ENCODE data around the gene LBX1.
A peak's percentile ranks its signal among the peaks of the same experiment; 100 is the strongest.

Gene LBX1

DNA sequence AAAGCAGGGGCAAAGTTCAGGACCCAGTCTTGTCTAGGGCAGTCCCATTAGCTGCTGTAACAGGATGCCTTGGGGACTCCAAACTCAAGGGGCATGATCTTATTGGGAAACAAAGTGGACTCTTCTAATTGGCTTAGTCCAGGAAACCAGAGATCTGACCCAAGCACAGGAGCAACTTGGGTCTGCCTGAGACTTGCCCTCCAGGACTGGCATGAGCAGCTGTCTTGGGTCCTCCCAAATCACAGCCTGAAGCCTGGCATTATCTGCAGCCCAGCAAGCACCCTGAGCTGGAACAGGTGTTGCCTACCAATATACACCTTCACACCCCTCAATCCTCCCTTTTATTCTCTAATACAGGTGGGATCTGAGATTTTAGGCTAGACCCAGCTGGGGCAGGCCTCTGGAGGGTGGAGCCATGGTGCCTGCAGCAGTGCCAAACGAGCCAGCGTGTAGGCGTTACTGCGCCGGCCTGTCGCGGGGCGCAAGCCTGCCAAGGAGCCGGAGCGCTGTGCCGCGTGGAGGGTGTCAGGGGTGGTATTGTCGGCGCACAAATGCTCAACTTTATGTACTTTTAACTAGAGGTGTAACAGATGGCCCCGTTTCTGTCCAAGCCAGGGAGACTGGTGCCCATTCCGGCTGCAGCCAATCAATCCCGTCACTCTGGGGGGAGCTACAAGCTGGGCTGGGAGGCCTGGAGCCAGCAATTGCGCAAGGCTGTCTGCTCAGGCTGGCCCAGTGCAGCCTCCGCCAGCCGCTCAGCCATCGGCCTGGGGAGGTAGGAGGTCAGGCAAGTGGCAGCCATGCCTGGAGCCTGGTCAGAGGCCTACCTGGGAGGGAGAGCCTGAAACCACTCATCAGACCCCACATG, 12.8 kb upstream of the LBX1 start:
- Histone ChIP-seq H3K9ac (ENCODE audit: low read length) (no peak overlapping the region), H3K36me3 (ENCODE audit: control insufficient read depth, insufficient read depth, low read length, severe bottlenecking) (no peaks in the 10 kb centered on the region), H3K27me3 (replicated peaks; ENCODE audit: control insufficient read depth, insufficient read depth, low read length) (peaks cover 52% of the 10 kb centered on the region), H3K4me1 (ENCODE audit: control insufficient read depth, insufficient read depth, low read length) (peaks cover 28% of the 10 kb centered on the region), H3K4me3 (ENCODE audit: low read length) (no peak overlapping the region), H3K9me3 (ENCODE audit: control insufficient read depth, low read length) (peaks cover 8% of the 10 kb centered on the region)
- no peak for DNase-seq (ENCODE audit: low read depth)

DNA sequence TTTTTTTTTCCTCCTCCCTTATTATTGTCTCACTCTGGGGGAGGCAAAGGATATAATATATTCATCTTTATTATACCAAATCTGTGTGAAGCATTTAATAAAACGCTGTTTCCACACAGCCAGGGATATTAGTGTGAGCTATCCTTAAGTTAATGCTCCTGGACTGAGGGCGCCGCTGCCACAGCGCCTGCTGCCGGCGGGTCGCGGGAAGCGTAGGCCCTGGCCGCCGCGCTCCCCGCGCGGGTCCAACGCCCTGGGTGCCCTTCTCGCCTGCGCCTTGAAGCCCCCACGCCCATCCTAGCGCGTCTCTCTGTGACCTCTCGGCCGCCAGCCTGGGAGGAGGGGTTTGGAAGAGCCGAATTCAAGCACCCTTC, 9.5 kb upstream of the LBX1 start:
- H3K4me3 ChIP-seq (ENCODE audit: low read length) = no peak overlapping the region
- no peak overlapping the region for H3K9ac ChIP-seq (ENCODE audit: low read length)
- H3K27me3 ChIP-seq (replicated peaks; ENCODE audit: control insufficient read depth, insufficient read depth, low read length) = peaks cover 73% of the 10 kb centered on the region
- H3K4me1 ChIP-seq (ENCODE audit: control insufficient read depth, insufficient read depth, low read length) = peaks cover 22% of the 10 kb centered on the region
- DNase-seq (ENCODE audit: low read depth) = peak; percentile 41
- H3K36me3 ChIP-seq (ENCODE audit: control insufficient read depth, insufficient read depth, low read length, severe bottlenecking) = no peaks in the 10 kb centered on the region
- H3K9me3 ChIP-seq (ENCODE audit: control insufficient read depth, low read length) = peaks cover 13% of the 10 kb centered on the region

- Histone ChIP-seq H3K36me3 (ENCODE audit: control insufficient read depth, insufficient read depth, low read length, severe bottlenecking) (no peaks in the 10 kb centered on the region), H3K9ac (ENCODE audit: low read length) (no peak overlapping the region), H3K9me3 (ENCODE audit: control insufficient read depth, low read length) (peaks cover 13% of the 10 kb centered on the region), H3K4me3 (ENCODE audit: low read length) (no peak overlapping the region), H3K27me3 (replicated peaks; ENCODE audit: control insufficient read depth, insufficient read depth, low read length) (peaks cover 79% of the 10 kb centered on the region), H3K4me1 (ENCODE audit: control insufficient read depth, insufficient read depth, low read length) (peaks cover 18% of the 10 kb centered on the region)
- no peak for DNase-seq (ENCODE audit: low read depth)
Observed at GRCh38 chr10:101237982-101238731, 8.9 kb upstream of the LBX1 start.

GRCh38 chr10:101237081-101237981, 8.1 kb upstream of the LBX1 start:
- Histone ChIP-seq H3K4me3 (ENCODE audit: low read length) (no peak overlapping the region), H3K36me3 (ENCODE audit: control insufficient read depth, insufficient read depth, low read length, severe bottlenecking) (no peaks in the 10 kb centered on the region), H3K27me3 (replicated peaks; ENCODE audit: control insufficient read depth, insufficient read depth, low read length) (peaks cover 87% of the 10 kb centered on the region), H3K4me1 (ENCODE audit: control insufficient read depth, insufficient read depth, low read length) (peaks cover 11% of the 10 kb centered on the region), H3K9me3 (ENCODE audit: control insufficient read depth, low read length) (peaks cover 13% of the 10 kb centered on the region), H3K9ac (ENCODE audit: low read length) (no peak overlapping the region)
- DNase-seq (ENCODE audit: low read depth) = peak; percentile 13

DNA sequence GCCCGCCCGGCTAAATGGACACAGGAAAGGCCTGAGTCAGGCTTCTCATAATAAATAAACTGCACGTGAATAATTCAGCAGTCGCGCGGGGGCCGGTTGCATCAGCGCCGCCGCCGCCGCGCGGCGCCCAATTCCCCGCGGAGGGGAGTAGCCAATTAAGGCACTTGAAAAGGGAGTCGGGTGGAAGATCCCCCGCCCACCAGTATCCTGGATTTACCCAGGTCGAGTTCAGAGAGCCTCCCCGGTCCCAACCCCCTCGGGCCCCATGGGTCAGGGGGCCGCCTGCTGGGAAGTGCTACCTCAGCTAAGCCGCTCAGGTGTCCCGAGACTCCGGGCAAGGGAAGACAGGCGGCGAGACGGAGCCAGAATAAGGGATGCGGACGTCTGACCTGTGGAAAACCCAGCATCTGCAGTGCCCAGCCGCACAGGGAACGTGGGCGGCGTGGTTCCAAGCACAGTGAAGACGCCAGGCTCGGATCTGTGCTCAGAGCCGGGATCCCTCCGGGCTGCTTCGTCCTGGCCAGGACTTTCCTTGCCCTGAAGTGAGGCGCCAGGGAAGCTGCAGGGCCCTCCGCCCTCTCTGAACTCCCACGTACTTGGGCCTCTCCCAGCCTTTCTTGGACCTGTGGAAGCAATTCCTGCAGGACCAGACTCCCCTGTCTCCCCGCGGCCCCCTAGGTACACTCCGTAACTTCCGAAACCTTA, 7.3 kb upstream of the LBX1 start:
- peak; percentile 18 for DNase-seq (ENCODE audit: low read depth)
- Histone ChIP-seq H3K36me3 (ENCODE audit: control insufficient read depth, insufficient read depth, low read length, severe bottlenecking) (no peaks in the 10 kb centered on the region), H3K9ac (ENCODE audit: low read length) (no peak overlapping the region), H3K27me3 (replicated peaks; ENCODE audit: control insufficient read depth, insufficient read depth, low read length) (peaks cover 95% of the 10 kb centered on the region), H3K9me3 (ENCODE audit: control insufficient read depth, low read length) (peaks cover 13% of the 10 kb centered on the region), H3K4me3 (ENCODE audit: low read length) (no peak overlapping the region), H3K4me1 (ENCODE audit: control insufficient read depth, insufficient read depth, low read length) (peaks cover 5% of the 10 kb centered on the region)

DNA sequence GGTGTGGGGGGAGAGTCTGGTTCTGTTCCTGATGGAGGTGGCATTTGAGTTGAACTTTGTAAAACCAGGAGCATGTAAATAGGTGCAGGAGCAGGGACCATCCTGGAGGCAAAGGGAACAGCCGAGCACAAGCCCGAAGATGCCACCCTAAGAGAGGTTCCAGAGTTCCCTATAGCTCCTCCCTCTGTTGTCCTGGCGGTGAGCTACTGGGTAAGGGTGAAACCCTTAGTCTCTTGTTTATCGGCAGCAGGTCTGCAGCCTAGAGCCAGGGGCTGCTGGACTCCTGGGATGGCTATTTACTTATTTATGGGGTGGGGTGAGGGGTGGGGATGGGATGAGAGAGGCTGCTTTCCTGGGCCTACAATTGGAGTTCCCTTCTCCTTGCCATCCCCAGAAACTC, 6.5 kb upstream of the LBX1 start:
- H3K9me3 ChIP-seq (ENCODE audit: control insufficient read depth, low read length) = peaks cover 13% of the 10 kb centered on the region
- H3K36me3 ChIP-seq (ENCODE audit: control insufficient read depth, insufficient read depth, low read length, severe bottlenecking) = no peaks in the 10 kb centered on the region
- DNase-seq (ENCODE audit: low read depth) = no peak
- peaks cover 5% of the 10 kb centered on the region for H3K4me1 ChIP-seq (ENCODE audit: control insufficient read depth, insufficient read depth, low read length)
- H3K4me3 ChIP-seq (ENCODE audit: low read length) = no peak overlapping the region
- peaks cover 99% of the 10 kb centered on the region for H3K27me3 ChIP-seq (replicated peaks; ENCODE audit: control insufficient read depth, insufficient read depth, low read length)
- H3K9ac ChIP-seq (ENCODE audit: low read length) = no peak overlapping the region

- H3K36me3 ChIP-seq (ENCODE audit: control insufficient read depth, insufficient read depth, low read length, severe bottlenecking) = no peaks in the 10 kb centered on the region
- no peak overlapping the region for H3K4me3 ChIP-seq (ENCODE audit: low read length)
- DNase-seq (ENCODE audit: low read depth) = no peak
- H3K4me1 ChIP-seq (ENCODE audit: control insufficient read depth, insufficient read depth, low read length) = peaks cover 5% of the 10 kb centered on the region
- H3K9me3 ChIP-seq (ENCODE audit: control insufficient read depth, low read length) = peaks cover 13% of the 10 kb centered on the region
- H3K27me3 ChIP-seq (replicated peaks; ENCODE audit: control insufficient read depth, insufficient read depth, low read length) = peaks cover 91% of the 10 kb centered on the region
- H3K9ac ChIP-seq (ENCODE audit: low read length) = no peak overlapping the region
Observed at GRCh38 chr10:101234333-101234732, 5.1 kb upstream of the LBX1 start.

DNA sequence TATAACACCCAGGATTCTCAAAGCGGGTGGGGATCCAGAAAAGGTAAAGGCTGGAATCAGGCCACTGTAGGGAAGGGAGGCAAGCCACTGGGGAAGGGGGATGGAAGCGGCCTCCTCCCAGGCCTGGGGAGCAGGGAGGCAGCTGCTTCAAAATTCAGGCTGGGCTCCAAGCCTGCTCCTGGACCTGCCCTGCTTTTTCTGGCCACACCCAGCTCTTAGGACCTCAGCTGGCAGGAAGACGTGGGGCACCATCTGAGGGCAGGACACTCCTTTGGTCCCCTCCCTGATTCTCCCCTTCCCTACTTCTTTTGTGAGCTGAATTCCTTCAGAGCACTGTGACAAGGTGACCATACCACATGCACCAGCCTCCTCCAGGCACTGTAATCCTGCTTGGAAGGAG, 4.6 kb upstream of the LBX1 start:
- no peaks in the 10 kb centered on the region for H3K36me3 ChIP-seq (ENCODE audit: control insufficient read depth, insufficient read depth, low read length, severe bottlenecking)
- no peak overlapping the region for H3K9ac ChIP-seq (ENCODE audit: low read length)
- peaks cover 8% of the 10 kb centered on the region for H3K4me1 ChIP-seq (ENCODE audit: control insufficient read depth, insufficient read depth, low read length)
- H3K9me3 ChIP-seq (ENCODE audit: control insufficient read depth, low read length) = peaks cover 13% of the 10 kb centered on the region
- peaks cover 87% of the 10 kb centered on the region for H3K27me3 ChIP-seq (replicated peaks; ENCODE audit: control insufficient read depth, insufficient read depth, low read length)
- DNase-seq (ENCODE audit: low read depth) = no peak
- no peak overlapping the region for H3K4me3 ChIP-seq (ENCODE audit: low read length)

DNA sequence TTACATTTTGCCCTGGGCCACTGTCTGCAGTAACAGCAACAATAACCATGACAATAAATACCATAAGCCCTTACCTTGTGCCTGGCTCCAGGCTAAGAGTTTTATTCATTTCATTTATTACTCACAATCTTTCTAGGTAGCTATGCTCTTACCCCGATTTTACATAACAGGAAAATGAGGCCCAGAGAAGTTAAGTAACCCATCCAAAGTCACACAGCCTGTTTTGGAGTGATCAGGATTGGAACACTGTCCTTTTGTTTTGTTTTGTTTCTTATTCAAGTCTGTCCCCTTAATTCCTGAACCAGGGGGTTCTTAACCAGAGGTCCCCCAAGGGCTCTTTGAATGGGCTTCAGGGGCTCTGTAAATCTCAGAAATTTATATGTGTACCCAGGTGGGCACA, 4.2 kb upstream of the LBX1 start:
- no peaks in the 10 kb centered on the region for H3K36me3 ChIP-seq (ENCODE audit: control insufficient read depth, insufficient read depth, low read length, severe bottlenecking)
- DNase-seq (ENCODE audit: low read depth) = no peak
- no peak overlapping the region for H3K4me3 ChIP-seq (ENCODE audit: low read length)
- peaks cover 84% of the 10 kb centered on the region for H3K27me3 ChIP-seq (replicated peaks; ENCODE audit: control insufficient read depth, insufficient read depth, low read length)
- H3K4me1 ChIP-seq (ENCODE audit: control insufficient read depth, insufficient read depth, low read length) = peaks cover 8% of the 10 kb centered on the region
- H3K9me3 ChIP-seq (ENCODE audit: control insufficient read depth, low read length) = peaks cover 13% of the 10 kb centered on the region
- no peak overlapping the region for H3K9ac ChIP-seq (ENCODE audit: low read length)

DNA sequence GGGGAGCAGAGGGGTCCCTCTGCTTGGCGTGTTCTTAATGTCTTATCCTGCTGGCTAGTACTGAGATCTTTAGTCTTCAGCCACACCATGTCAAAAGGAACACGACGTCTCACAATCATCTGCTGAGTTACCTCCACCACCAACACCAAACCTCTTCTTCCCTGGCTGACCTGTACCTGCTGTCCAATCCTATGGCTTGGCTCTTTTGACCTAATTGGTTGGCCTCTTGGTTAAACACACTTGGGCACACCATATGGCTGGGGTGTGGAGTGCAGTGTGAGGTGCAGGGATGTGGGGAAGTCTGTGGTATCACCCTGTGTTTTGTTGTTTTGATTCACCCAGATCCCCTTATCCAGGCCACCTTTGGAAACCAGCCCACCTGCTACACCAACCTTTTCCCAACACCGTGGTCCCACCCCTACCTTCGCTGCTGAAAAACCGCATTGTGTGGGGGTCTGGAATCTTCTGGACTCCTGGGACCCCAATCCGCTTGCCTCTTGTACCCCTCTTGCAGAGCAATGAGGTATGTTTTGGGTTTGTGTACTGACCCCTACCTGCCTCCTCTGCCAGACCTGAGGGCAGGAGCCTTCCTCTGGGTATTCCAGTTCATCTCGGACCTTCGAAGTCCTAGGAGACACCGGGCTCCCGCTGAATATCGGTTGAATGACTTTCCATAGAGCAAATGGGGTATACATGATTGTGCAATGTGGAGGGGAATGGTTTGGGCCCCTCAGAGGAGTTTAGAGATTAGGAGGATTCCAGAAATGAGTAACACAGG, 2.8 kb upstream of the LBX1 start:
- no peak overlapping the region for H3K9ac ChIP-seq (ENCODE audit: low read length)
- H3K27me3 ChIP-seq (replicated peaks; ENCODE audit: control insufficient read depth, insufficient read depth, low read length) = peaks cover 84% of the 10 kb centered on the region
- peaks cover 5% of the 10 kb centered on the region for H3K9me3 ChIP-seq (ENCODE audit: control insufficient read depth, low read length)
- DNase-seq (ENCODE audit: low read depth) = no peak
- H3K4me3 ChIP-seq (ENCODE audit: low read length) = no peak overlapping the region
- no peaks in the 10 kb centered on the region for H3K36me3 ChIP-seq (ENCODE audit: control insufficient read depth, insufficient read depth, low read length, severe bottlenecking)
- H3K4me1 ChIP-seq (ENCODE audit: control insufficient read depth, insufficient read depth, low read length) = peaks cover 8% of the 10 kb centered on the region
